ENCODE data around the gene TM2D1. TPM values are rescaled to one million over a fixed set of nuclear protein-coding genes. Genes with fewer than 3 reads are reported as not detected.

Gene TM2D1
- total RNA-seq, 6 donors from 2014 or later = 26.3 to 86.6 (median 49.2) TPM

GRCh38 chr1:61635557-61635956 is 89.4 kb downstream of the TM2D1 start:
- Histone ChIP-seq H3K9me3 (no peaks in the 10 kb centered on the region), H3K4me3 (no peak overlapping the region), H3K27ac (no peak overlapping the region), H3K27me3 (no peaks in the 10 kb centered on the region), H3K4me1 (peaks cover 0 to 9% (median 0%) of the 10 kb centered on the region in 4 donors), H3K36me3 (no peaks in the 10 kb centered on the region)
- 76 to 82% methylated on average over 4 of the region's 4 CpGs for WGBS, 2 donors
- DNase-seq (no peak), ATAC-seq (ENCODE audit: low FRiP score in 2 of 2) (no peak)
- no peak for TF ChIP-seq POLR2AphosphoS5 (IDR thresholded peaks at IDR 0.05)
- TF ChIP-seq EP300 (IDR thresholded peaks at IDR 0.05) = no peak
- no peak for TF ChIP-seq CTCF (IDR thresholded peaks at IDR 0.05)
- TF ChIP-seq POLR2A (IDR thresholded peaks at IDR 0.05) = no peak

GRCh38 chr1:61631436-61631835 is 93.5 kb downstream of the TM2D1 start:
- no peaks in the 10 kb centered on the region for H3K4me1 ChIP-seq
- no peaks in the 10 kb centered on the region for H3K27me3 ChIP-seq
- 93 to 100% methylated on average over 1 of the region's 1 CpG for WGBS, 2 donors
- no peak for DNase-seq
- H3K27ac ChIP-seq = no peak overlapping the region
- TF ChIP-seq POLR2A (IDR thresholded peaks at IDR 0.05) (no peak), POLR2AphosphoS5 (IDR thresholded peaks at IDR 0.05) (no peak), EP300 (IDR thresholded peaks at IDR 0.05) (no peak), CTCF (IDR thresholded peaks at IDR 0.05) (no peak)
- H3K4me3 ChIP-seq = no peak overlapping the region
- no peaks in the 10 kb centered on the region for H3K9me3 ChIP-seq
- no peak for ATAC-seq (ENCODE audit: low FRiP score in 2 of 2)
- H3K36me3 ChIP-seq = no peaks in the 10 kb centered on the region

Other genes with a start within 250 kb of the TM2D1 start
- gene PATJ, start 17.3 kb upstream of the TM2D1 start, total RNA-seq = 100 to 1,000 TPM in 2 of 6 donors, 10 to 100 TPM in 4; 37.1 to 217 (median 70.5) TPM

All from upper lobe of left lung (tissue), 6 donors.